Measurements from ENCODE around the gene APOBEC2.

DNA sequence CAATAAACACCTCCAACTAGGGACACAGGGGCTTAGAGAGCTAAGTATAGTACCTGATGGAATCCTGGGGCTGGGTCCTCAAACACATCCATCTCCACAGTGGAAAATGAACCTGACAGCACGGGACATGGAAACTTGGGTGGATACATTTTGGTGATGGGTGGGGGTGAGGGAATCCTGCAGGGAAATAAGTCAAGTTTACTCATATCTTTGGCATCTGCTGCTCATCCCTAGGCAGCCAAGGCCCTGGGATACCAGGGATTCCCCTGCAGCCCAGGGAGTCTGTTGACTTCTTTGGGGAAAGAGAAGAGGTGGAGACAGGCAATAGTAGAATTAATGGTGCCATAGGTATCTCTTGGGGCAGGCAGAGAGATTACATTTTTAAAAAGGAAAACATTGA lies 6.6 kb downstream of the APOBEC2 start:
- no peak for TF ChIP-seq HMG20A (CRISPR knock-in tag; conservative IDR thresholded peaks at IDR 0.05)
- TF ChIP-seq JUND (IDR thresholded peaks at IDR 0.05; ENCODE audit: borderline replicate concordance, low read depth, low read length) = no peak
- no peak for TF ChIP-seq JUND (tag; IDR thresholded peaks at IDR 0.05; ENCODE audit: borderline replicate concordance, low read depth, low read length)
- TF ChIP-seq, protein P1, sequence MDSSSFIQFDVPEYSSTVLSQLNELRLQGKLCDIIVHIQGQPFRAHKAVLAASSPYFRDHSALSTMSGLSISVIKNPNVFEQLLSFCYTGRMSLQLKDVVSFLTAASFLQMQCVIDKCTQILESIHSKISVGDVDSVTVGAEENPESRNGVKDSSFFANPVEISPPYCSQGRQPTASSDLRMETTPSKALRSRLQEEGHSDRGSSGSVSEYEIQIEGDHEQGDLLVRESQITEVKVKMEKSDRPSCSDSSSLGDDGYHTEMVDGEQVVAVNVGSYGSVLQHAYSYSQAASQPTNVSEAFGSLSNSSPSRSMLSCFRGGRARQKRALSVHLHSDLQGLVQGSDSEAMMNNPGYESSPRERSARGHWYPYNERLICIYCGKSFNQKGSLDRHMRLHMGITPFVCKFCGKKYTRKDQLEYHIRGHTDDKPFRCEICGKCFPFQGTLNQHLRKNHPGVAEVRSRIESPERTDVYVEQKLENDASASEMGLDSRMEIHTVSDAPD (CRISPR knock-in tag; IDR thresholded peaks at IDR 0.05) = no peak

Measured in K562 (cell line).